Ishikawa (cell line): ENCODE measurements around the gene MAP3K5.

Experiments used
- CEBPB ChIP-seq: IDR thresholded peaks from 2 replicates; pipeline ENCODE4 v1.6.1; 2012
- CREB1 ChIP-seq: IDR thresholded peaks from 2 replicates; pipeline ENCODE4 v1.6.1; 2012; ENCODE audit warnings: low read depth
- EGR1 ChIP-seq: IDR thresholded peaks from 2 replicates; pipeline ENCODE4 v1.6.1; 2012
- EP300 ChIP-seq: IDR thresholded peaks from 2 replicates; pipeline ENCODE4 v1.6.1; 2012; ENCODE audit warnings: borderline replicate concordance
- FOXM1 ChIP-seq: IDR thresholded peaks from 2 replicates; pipeline ENCODE4 v1.6.1; 2012; ENCODE audit warnings: low read depth, borderline replicate concordance
- NFIC ChIP-seq: IDR thresholded peaks from 2 replicates; pipeline ENCODE4 v1.6.1; 2012
- RAD21 ChIP-seq: IDR thresholded peaks from 2 replicates; pipeline ENCODE4 v1.6.1; 2012; ENCODE audit warnings: low read depth
- TAF1 ChIP-seq: IDR thresholded peaks from 2 replicates; pipeline ENCODE4 v1.6.1; 2012; ENCODE audit warnings: low read depth, mild to moderate bottlenecking
- TCF12 ChIP-seq: IDR thresholded peaks from 2 replicates; pipeline ENCODE4 v1.6.1; 2012; ENCODE audit warnings: low read depth
- TEAD4 ChIP-seq: IDR thresholded peaks from 2 replicates; pipeline ENCODE4 v1.6.1; 2012
- YY1 ChIP-seq: IDR thresholded peaks from 2 replicates; pipeline ENCODE4 v1.6.1; 2012; ENCODE audit warnings: low read depth
- ZBTB7A ChIP-seq: IDR thresholded peaks from 2 replicates; pipeline ENCODE4 v1.6.1; 2012; ENCODE audit warnings: low read depth
- TF ChIP-seq, protein P1 (sequence below): IDR thresholded peaks from 2 replicates; pipeline ENCODE4 v1.6.1; 2012
- TF ChIP-seq, protein P2 (sequence below): IDR thresholded peaks from 2 replicates; pipeline ENCODE4 v1.6.1; 2012; ENCODE audit warnings: low read depth, mild to moderate bottlenecking
- TF ChIP-seq, protein P3 (sequence below): IDR thresholded peaks from 2 replicates; pipeline ENCODE4 v1.6.1; 2012

MAP3K5 gene

DNA sequence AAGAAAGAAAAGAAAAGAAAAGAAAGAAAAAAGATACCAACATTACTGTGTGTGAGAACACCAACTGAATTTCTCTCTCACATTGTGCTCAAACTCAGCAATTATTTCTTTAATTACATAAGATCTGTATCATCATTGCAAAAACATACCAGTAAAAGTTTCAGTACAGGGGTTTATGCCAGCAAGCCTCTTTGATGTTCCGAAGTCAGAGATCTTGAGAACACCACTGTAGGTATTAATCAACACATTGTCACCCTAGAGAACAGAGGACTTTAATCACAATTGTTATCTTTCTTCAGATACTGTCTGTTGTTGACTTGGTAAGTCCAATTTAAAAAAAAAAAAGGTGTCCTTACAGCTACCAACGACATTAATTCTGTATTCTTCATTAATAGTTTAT, 181.1 kb downstream of the MAP3K5 start:
- TF ChIP-seq, protein P1, sequence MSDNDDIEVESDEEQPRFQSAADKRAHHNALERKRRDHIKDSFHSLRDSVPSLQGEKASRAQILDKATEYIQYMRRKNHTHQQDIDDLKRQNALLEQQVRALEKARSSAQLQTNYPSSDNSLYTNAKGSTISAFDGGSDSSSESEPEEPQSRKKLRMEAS = no peak
- TF ChIP-seq CEBPB (no peak), FOXM1 (no peak)

DNA sequence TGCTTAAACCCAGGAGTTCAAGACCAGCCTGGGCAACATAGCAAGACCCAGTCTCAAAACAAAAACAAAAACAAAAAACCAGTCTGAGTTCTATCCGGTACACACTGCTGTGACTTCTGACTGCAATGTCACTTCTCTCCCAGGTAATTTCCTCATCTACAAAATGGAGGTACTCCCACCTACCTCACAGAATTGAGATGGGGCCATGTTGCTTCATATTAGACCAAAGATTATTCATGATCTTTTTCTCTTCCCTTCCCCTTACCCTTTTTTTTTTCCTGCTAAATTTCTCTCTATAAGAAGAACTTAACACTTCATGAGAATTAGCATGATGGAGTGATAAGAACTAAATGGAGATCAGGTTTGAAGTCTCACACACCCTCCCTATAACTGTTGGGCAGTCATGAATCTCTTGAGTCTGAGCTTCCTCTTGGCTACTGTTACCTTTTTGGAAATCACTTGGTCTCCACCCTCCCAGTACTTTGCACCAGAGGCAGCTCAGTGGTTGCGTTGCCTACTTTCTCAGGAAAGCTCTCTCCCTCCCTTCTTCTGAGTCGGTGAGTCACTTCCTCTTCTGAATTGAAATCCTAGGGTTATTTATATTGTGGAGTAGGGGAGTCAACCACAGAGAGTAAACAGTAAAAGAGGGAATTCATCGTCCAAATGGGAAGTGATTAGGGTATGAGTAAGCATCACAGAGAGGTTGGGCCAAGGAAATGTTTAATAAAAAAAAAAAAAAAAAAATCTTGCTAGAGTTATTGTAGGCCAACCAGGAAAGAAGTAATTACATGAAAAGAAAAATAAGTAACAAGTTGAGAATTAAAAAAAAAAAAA, 182.2 kb downstream of the MAP3K5 start:
- peak; percentile 34; the same call in 1 of the 2 replicates for TF ChIP-seq TEAD4
- TF ChIP-seq CREB1 = no peak
- TF ChIP-seq NFIC = peak; percentile 45; the same call in 1 of the 2 replicates
- TF ChIP-seq RAD21 = no peak
- TF ChIP-seq, protein P1 = no peak
- no peak for TF ChIP-seq ZBTB7A
- TF ChIP-seq EGR1 = no peak
- no peak for TF ChIP-seq CEBPB
- no peak for TF ChIP-seq TAF1
- no peak for TF ChIP-seq FOXM1
- peak; percentile 43; the same call in 1 of the 2 replicates for TF ChIP-seq TCF12
- TF ChIP-seq, protein P2, sequence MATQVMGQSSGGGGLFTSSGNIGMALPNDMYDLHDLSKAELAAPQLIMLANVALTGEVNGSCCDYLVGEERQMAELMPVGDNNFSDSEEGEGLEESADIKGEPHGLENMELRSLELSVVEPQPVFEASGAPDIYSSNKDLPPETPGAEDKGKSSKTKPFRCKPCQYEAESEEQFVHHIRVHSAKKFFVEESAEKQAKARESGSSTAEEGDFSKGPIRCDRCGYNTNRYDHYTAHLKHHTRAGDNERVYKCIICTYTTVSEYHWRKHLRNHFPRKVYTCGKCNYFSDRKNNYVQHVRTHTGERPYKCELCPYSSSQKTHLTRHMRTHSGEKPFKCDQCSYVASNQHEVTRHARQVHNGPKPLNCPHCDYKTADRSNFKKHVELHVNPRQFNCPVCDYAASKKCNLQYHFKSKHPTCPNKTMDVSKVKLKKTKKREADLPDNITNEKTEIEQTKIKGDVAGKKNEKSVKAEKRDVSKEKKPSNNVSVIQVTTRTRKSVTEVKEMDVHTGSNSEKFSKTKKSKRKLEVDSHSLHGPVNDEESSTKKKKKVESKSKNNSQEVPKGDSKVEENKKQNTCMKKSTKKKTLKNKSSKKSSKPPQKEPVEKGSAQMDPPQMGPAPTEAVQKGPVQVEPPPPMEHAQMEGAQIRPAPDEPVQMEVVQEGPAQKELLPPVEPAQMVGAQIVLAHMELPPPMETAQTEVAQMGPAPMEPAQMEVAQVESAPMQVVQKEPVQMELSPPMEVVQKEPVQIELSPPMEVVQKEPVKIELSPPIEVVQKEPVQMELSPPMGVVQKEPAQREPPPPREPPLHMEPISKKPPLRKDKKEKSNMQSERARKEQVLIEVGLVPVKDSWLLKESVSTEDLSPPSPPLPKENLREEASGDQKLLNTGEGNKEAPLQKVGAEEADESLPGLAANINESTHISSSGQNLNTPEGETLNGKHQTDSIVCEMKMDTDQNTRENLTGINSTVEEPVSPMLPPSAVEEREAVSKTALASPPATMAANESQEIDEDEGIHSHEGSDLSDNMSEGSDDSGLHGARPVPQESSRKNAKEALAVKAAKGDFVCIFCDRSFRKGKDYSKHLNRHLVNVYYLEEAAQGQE = no peak
- TF ChIP-seq, protein P3, sequence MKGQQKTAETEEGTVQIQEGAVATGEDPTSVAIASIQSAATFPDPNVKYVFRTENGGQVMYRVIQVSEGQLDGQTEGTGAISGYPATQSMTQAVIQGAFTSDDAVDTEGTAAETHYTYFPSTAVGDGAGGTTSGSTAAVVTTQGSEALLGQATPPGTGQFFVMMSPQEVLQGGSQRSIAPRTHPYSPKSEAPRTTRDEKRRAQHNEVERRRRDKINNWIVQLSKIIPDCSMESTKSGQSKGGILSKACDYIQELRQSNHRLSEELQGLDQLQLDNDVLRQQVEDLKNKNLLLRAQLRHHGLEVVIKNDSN = no peak
- TF ChIP-seq YY1 = no peak
- TF ChIP-seq EP300 = peak; percentile 60; the same call in 1 of the 2 replicates

DNA sequence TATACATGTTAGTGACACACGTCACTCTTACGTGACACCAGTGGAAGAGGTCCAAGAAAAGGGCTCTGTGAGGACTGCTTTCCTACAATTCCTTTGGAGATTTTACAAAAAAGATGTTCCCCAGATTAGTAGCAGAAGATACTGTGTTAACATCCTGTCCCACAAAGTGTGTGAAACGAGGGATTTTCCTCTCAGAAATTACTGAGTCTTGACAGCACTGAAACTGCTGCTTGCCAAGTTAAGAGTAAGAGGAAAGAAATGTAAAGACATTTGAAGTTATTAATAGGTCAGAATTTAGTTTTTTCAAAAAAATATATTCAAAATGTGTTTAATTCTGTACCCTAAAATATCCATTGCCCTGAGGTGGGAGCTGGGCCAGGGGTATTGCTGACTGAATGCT, 183.3 kb downstream of the MAP3K5 start:
- TF ChIP-seq ZBTB7A (no peak), YY1 (no peak), TAF1 (no peak), EGR1 (no peak), CEBPB (no peak), NFIC (no peak), TCF12 (no peak), TEAD4 (no peak), RAD21 (no peak), EP300 (no peak), CREB1 (no peak), FOXM1 (no peak)
- TF ChIP-seq, protein P3 = no peak
- TF ChIP-seq, protein P1 = no peak
- TF ChIP-seq, protein P2 = no peak

DNA sequence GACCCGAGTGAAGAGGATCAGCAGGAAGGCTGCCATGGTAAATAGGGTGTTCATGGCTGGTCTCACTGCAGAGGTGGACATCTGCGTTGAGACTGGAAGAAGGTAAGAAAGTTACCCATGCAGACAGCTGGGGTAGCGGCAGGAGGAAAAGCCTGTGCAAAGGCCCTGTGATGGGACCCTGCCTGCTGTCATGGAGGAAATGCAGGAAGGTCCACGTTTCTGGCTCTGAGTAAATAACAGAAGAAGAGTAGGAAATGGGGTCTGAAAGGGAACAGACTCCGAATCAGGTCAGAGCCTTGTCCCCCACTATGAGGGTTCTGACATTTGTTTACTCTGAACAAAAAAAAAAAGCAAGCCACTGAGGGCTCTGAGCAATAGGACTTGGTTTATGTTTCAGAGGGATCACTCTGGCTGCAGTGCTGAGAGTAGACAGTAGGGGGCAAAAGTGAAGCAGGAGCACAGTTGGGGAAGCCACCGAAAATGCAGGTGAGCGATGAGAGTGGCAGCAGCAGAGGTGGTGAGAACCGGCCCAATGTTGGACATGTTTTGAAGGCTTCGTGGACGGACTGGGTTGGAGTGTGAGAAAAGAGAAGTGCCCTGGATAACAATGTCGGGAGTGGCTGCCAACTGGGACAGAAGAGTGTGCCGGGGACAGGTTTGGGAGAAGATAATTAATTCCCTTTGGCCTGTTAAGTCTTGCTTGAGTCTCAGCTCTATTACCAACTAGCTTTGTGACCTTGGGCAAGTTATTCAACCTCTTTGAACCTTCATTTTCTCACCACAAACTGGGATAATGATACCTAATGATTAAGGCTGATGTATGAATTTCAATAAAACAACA, 184.1 kb downstream of the MAP3K5 start:
- TF ChIP-seq CREB1 (no peak), NFIC (no peak), RAD21 (peak; percentile 72), YY1 (no peak)

DNA sequence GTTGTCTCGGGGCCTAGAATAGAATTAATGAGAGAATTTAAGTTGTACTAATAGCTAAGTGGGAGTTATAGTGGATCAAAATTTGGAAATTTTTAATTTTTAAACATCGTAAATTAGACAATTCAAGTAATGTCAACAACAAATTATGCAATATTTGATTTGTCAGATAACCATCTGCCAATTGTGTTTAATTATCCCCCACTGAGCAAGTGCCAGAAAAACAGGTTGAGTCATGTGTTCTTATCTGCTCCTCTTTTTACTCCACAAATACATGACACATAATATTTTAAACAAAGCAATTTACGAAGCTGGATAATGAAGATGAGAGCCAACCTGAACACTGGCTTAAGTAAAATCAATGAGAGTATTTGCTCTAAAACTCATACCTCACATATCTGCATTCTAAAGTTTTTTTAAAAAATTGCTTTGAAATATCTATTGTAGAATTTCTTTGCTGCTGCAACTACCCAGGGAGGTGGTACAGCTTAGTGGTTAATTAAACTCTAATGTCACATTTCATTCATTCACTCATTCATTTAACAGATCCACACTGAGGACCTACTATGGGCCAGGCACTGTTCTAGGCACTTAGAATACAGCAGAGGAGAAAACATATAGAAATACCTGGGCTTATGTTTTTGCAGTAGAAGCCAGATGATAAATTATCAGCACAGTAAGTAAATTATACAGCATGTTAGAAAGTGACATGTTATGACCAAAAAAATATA, 184.9 kb downstream of the MAP3K5 start:
- no peak for TF ChIP-seq YY1
- TF ChIP-seq EP300 = no peak
- no peak for TF ChIP-seq NFIC
- TF ChIP-seq EGR1 = no peak
- TF ChIP-seq, protein P1 = no peak
- TF ChIP-seq FOXM1 = no peak
- TF ChIP-seq, protein P2 = no peak
